NAMALWA (cell line): ENCODE data around the gene XKRX.

ENCODE experiments used
- DNase-seq: peaks from one replicate; pipeline ENCODE4 v3.0.0-alpha.2; 2015; ENCODE audit warnings: low spot score

The XKRX gene

GRCh38 chrX:100895365-100896075, 33.2 kb downstream of the XKRX start:
- peak; percentile 39 for DNase-seq

- DNase-seq, result no peak
Observed at GRCh38 chrX:100883654-100884053, 45.1 kb downstream of the XKRX start.

- DNase-seq, result no peak
Observed at GRCh38 chrX:100880368-100880767, 48.3 kb downstream of the XKRX start.

- DNase-seq, result no peak
Observed at GRCh38 chrX:100874325-100874724, 54.4 kb downstream of the XKRX start, which contains the start of gene NOX1. Gene NOX1, minus strand, starts transcription at chrX:100874359. Its CDS starts 220 bp downstream, at chrX:100874139.

GRCh38 chrX:100871594-100872560, 56.8 kb downstream of the XKRX start:
- DNase-seq, result no peak

GRCh38 chrX:100870527-100870926, 58.2 kb downstream of the XKRX start:
- no peak for DNase-seq

- no peak for DNase-seq
Observed at GRCh38 chrX:100868273-100868672, 60.4 kb downstream of the XKRX start.

- no peak for DNase-seq
Observed at GRCh38 chrX:100864657-100865391, 63.9 kb downstream of the XKRX start.
